Gastroesophageal sphincter (tissue), 3 donors: ENCODE results near the gene SLC25A20.
"Not testable (repeated sequence)": the region's sequence is repeated elsewhere in the genome, so short reads cannot be mapped to it uniquely, and the experiment has no call there.

Experiments
- CTCF ChIP-seq, 4 experiments: fragments of 200-600 bp in 2 of 4; fragments of 450-650 bp in 2 of 4; sonication (generic) in 1 of 4; IDR thresholded peaks; one replicate each; pipeline ENCODE4 v1.5.1; 2017 to 2019; ENCODE audit warnings: antibody characterized with exemption in 4 of 4, mild to moderate bottlenecking in 2 of 4, moderate library complexity in 2 of 4
- EP300 ChIP-seq: sonication (generic); formaldehyde crosslinking; IDR thresholded peaks from one replicate; pipeline ENCODE4 v1.6.1; 2017; ENCODE audit warnings: antibody characterized with exemption, mild to moderate bottlenecking
- POLR2A ChIP-seq, 2 donors: fragments of 450-650 bp; IDR thresholded peaks; one replicate each; pipeline ENCODE4 v1.6.1; 2017; ENCODE audit warnings: antibody characterized with exemption in 2 of 2, mild to moderate bottlenecking in 2 of 2, moderate library complexity in 1 of 2
- POLR2AphosphoS5 ChIP-seq: sonication (generic); formaldehyde crosslinking; IDR thresholded peaks from one replicate; pipeline ENCODE4 v1.6.1; 2017; ENCODE audit warnings: antibody characterized with exemption

- TF ChIP-seq EP300; CTCF (IDR thresholded peaks at IDR 0.05); POLR2A (IDR thresholded peaks at IDR 0.05); POLR2AphosphoS5: not testable (repeated sequence)
Measured at GRCh38 chr3:48829525-48829924, 69.2 kb downstream of the SLC25A20 start.
